Keratinocyte (primary cell): Measurements from ENCODE around the gene CFAP298.

Experiments used
- EZH2 ChIP-seq: IDR thresholded peaks from one replicate; pipeline ENCODE4 v1.6.1; 2012; ENCODE audit warnings: inconsistent platforms, mild to moderate bottlenecking, low read length, moderate library complexity
- TF ChIP-seq, protein P1 (sequence below), 3 experiments: IDR thresholded peaks in 1 of 3; conservative IDR thresholded peaks in 1 of 3; optimal IDR thresholded peaks in 1 of 3; 2 replicates in 2 of 3; 3 replicates in 1 of 3; pipeline versions ENCODE3 to v1.5.1; 2011; ENCODE audit warnings: low read length in 3 of 3, mild to moderate bottlenecking in 3 of 3, moderate library complexity in 2 of 3, control low read depth in 1 of 3, inconsistent platforms in 1 of 3; ENCODE audit not compliant: insufficient read depth in 2 of 3; ENCODE audit errors: extremely low read depth in 1 of 3

GRCh38 chr21:32587120-32587519 is 25.1 kb downstream of the CFAP298 start:
- TF ChIP-seq, protein P1, sequence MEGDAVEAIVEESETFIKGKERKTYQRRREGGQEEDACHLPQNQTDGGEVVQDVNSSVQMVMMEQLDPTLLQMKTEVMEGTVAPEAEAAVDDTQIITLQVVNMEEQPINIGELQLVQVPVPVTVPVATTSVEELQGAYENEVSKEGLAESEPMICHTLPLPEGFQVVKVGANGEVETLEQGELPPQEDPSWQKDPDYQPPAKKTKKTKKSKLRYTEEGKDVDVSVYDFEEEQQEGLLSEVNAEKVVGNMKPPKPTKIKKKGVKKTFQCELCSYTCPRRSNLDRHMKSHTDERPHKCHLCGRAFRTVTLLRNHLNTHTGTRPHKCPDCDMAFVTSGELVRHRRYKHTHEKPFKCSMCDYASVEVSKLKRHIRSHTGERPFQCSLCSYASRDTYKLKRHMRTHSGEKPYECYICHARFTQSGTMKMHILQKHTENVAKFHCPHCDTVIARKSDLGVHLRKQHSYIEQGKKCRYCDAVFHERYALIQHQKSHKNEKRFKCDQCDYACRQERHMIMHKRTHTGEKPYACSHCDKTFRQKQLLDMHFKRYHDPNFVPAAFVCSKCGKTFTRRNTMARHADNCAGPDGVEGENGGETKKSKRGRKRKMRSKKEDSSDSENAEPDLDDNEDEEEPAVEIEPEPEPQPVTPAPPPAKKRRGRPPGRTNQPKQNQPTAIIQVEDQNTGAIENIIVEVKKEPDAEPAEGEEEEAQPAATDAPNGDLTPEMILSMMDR (optimal IDR thresholded peaks at IDR 0.05 in 1 of 3, IDR thresholded peaks at IDR 0.05 in 1 of 3, conservative IDR thresholded peaks at IDR 0.05 in 1 of 3; ENCODE audit: extremely low read depth in 1 of 3, insufficient read depth in 2 of 3, low read length in 3 of 3) = no peak
- no peak for TF ChIP-seq EZH2
